Measurements from ENCODE around the gene EFEMP2. TPM values are rescaled to one million over a fixed set of nuclear protein-coding genes. Genes with fewer than 3 reads are reported as not detected.

Gene EFEMP2
- total RNA-seq, 2 donors from 2014 or later = 9.6 to 22.5 TPM

- Histone ChIP-seq H3K9ac (ENCODE audit: low read depth in 2 of 2, low read length in 2 of 2) (peak overlapping the region in 1 of 2 donors; percentile 46), H3K4me3 (no peak overlapping the region), H3K27me3 (no peaks in the 10 kb centered on the region), H3K36me3 (no peaks in the 10 kb centered on the region), H3K27ac (peak overlapping the region; percentile 54), H3K9me3 (no peaks in the 10 kb centered on the region), H3K4me1 (peaks cover 34% of the 10 kb centered on the region)
- intact Hi-C loops (cut with DNase I) = no loop called here
- TF ChIP-seq, protein P1, sequence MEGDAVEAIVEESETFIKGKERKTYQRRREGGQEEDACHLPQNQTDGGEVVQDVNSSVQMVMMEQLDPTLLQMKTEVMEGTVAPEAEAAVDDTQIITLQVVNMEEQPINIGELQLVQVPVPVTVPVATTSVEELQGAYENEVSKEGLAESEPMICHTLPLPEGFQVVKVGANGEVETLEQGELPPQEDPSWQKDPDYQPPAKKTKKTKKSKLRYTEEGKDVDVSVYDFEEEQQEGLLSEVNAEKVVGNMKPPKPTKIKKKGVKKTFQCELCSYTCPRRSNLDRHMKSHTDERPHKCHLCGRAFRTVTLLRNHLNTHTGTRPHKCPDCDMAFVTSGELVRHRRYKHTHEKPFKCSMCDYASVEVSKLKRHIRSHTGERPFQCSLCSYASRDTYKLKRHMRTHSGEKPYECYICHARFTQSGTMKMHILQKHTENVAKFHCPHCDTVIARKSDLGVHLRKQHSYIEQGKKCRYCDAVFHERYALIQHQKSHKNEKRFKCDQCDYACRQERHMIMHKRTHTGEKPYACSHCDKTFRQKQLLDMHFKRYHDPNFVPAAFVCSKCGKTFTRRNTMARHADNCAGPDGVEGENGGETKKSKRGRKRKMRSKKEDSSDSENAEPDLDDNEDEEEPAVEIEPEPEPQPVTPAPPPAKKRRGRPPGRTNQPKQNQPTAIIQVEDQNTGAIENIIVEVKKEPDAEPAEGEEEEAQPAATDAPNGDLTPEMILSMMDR (IDR thresholded peaks at IDR 0.05) = no peak
- no peak for DNase-seq
Measured at GRCh38 chr11:65916391-65916790, 43.8 kb upstream of the EFEMP2 start.

- Histone ChIP-seq H3K4me1 (peaks cover 32% of the 10 kb centered on the region), H3K27me3 (no peaks in the 10 kb centered on the region), H3K9me3 (no peaks in the 10 kb centered on the region), H3K36me3 (no peaks in the 10 kb centered on the region), H3K9ac (ENCODE audit: low read depth in 2 of 2, low read length in 2 of 2) (peak overlapping the region in 1 of 2 donors; percentile 26), H3K27ac (peak overlapping the region; percentile 54), H3K4me3 (no peak overlapping the region)
- peak; percentile 60 for DNase-seq
- intact Hi-C loops (cut with DNase I) = no loop called here
- TF ChIP-seq, protein P1 (IDR thresholded peaks at IDR 0.05) = no peak
Measured at GRCh38 chr11:65915821-65916251, 43.2 kb upstream of the EFEMP2 start.

GRCh38 chr11:65915101-65915820 lies 42.7 kb upstream of the EFEMP2 start:
- no peak overlapping the region for H3K4me3 ChIP-seq
- no peaks in the 10 kb centered on the region for H3K27me3 ChIP-seq
- TF ChIP-seq, protein P1 (IDR thresholded peaks at IDR 0.05) = no peak
- DNase-seq = no peak
- H3K27ac ChIP-seq = peak overlapping the region; percentile 54
- intact Hi-C loops (cut with DNase I) = no loop called here
- no peaks in the 10 kb centered on the region for H3K36me3 ChIP-seq
- peaks cover 26% of the 10 kb centered on the region for H3K4me1 ChIP-seq
- H3K9me3 ChIP-seq = no peaks in the 10 kb centered on the region
- peak overlapping the region in 1 of 2 donors; percentile 26 for H3K9ac ChIP-seq (ENCODE audit: low read depth in 2 of 2, low read length in 2 of 2)

- H3K36me3 ChIP-seq = no peaks in the 10 kb centered on the region
- H3K27me3 ChIP-seq = no peaks in the 10 kb centered on the region
- no peaks in the 10 kb centered on the region for H3K9me3 ChIP-seq
- intact Hi-C loops (cut with DNase I) = no loop called here
- no peak for DNase-seq
- H3K9ac ChIP-seq (ENCODE audit: low read depth in 2 of 2, low read length in 2 of 2) = no peak overlapping the region
- H3K27ac ChIP-seq = no peak overlapping the region
- H3K4me3 ChIP-seq = no peak overlapping the region
- TF ChIP-seq, protein P1 (IDR thresholded peaks at IDR 0.05) = no peak
- peaks cover 20% of the 10 kb centered on the region for H3K4me1 ChIP-seq
Measured at GRCh38 chr11:65912845-65913244, 40.2 kb upstream of the EFEMP2 start.

GRCh38 chr11:65911682-65912568 lies 39.3 kb upstream of the EFEMP2 start:
- intact Hi-C loops (cut with DNase I) = no loop called here
- H3K27me3 ChIP-seq = no peaks in the 10 kb centered on the region
- H3K9ac ChIP-seq (ENCODE audit: low read depth in 2 of 2, low read length in 2 of 2) = no peak overlapping the region
- H3K4me3 ChIP-seq = no peak overlapping the region
- DNase-seq = peak; percentile 58
- peaks cover 13% of the 10 kb centered on the region for H3K4me1 ChIP-seq
- H3K27ac ChIP-seq = no peak overlapping the region
- H3K36me3 ChIP-seq = no peaks in the 10 kb centered on the region
- no peaks in the 10 kb centered on the region for H3K9me3 ChIP-seq
- TF ChIP-seq, protein P1 (IDR thresholded peaks at IDR 0.05) = no peak
